Activated CD4-positive, CD25-positive, alpha-beta regulatory T cell treated with anti-CD3 and anti-CD28 coated beads, Interleukin-2, amount 50 U/mL, for 24 hours (primary cell): Measurements from ENCODE around the gene CACNA2D4.

ENCODE experiments used
- ATAC-seq, 2 donors: fragments of 150-1000 bp; cut with Tn5 transposase; one replicate each; pipeline ENCODE4 v1.10.0; 2021; ENCODE audit warnings: mild to moderate bottlenecking in 1 of 2, moderate library complexity in 1 of 2

The CACNA2D4 gene

DNA sequence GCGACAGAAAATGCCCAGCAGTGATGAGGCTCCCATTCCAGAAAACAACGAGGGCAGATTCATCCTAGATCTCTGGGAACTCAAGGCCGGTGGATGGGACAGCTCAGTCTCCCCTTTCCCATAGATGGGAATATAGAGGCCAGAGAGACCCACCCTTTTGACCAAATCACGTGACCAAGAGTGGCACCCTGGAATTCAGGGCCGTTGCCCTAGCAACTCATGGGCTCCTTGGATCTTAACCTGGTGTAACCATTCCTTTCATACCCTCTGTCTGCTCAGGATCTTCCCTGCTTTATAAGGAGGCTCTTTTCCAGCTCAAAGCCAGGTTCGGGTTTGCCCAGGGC, 106.5 kb downstream of the CACNA2D4 start:
- no peak for ATAC-seq

DNA sequence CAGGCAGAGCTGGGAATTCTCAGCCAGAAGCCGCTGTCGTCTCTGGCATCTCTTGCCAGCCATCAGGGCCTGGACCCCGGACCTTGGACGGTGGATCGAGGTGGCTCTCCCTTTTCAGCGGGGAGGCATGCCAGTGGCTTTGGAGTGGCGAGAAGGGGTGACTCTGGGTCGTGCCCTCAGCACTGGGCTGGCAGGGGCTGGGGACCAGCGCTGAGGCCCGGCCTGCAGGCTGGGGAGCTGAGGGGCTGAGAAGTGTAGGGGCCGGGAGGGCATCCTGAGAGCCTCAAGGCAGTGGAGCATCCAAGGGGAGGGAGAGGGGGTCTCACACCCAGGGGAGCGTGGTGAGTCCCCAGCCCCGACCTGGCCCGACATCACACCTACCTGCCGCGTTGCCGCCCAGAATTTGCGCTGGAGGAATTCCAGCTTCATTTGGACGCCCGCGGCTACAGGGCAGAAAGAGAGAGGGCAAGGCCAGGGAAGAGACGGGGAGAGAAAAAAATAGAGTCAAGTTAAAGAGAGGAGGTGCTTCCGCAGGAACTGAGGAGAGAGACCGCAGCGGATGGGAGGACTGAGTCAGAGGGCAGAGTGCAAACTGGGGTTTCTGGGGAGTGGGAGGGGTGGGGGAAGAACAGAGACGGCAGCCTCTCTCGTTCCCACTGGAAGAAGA, 107.0 kb downstream of the CACNA2D4 start:
- peak; percentile 60 to 82 for ATAC-seq

DNA sequence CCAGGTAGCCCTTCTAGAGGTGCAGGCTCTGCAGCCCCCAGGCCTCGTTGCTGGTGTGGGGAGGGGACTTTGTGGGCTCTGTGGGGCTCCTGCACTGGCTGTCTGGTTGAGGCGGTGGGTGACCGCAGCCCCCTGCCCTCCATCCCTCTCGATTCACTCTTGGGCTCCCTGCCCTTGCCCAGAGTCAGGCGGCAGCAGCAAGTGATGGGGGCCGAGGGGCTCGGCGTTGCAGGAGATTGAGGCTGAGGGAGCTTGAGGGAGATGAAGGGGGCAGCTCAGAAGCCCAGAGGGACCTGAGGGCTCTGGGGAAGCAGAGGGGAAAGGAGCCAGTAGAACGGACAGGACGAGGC, 107.5 kb downstream of the CACNA2D4 start:
- ATAC-seq, result no peak

DNA sequence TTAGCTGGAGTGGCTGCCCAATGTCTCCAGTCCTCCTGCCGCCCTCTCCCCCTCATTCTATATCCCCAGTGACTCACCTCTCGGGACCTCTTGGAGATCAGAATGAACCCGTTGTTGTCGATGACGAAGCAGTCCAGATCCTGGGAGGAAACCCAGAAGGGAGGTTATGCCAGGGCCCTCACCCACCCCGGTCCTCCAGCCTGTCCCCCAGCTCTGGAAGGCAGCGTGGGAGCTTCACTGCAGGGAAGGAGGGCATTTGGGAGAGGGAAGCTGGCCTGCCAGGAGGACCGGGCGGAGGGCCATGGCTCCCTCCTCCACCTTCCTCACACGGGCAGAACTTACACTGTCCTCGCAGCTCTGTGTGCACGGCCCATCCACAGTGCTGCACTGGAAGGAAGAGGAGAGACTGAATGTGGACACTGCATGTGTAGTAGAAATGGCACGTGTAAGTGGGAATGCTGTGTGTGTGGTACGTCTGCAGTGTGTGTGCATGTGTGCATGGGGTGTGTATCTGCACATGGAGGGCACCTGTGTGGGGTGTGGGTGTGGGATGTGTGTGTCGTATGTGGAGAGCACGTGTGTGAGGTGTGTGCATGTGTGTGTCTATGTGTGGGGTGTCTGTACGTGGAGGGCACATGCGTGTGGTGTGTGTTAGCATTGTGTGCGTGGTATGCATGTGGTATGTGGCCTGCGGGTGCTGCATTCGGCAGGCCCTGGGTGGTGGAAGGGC, 108.1 kb downstream of the CACNA2D4 start:
- ATAC-seq, result no peak

DNA sequence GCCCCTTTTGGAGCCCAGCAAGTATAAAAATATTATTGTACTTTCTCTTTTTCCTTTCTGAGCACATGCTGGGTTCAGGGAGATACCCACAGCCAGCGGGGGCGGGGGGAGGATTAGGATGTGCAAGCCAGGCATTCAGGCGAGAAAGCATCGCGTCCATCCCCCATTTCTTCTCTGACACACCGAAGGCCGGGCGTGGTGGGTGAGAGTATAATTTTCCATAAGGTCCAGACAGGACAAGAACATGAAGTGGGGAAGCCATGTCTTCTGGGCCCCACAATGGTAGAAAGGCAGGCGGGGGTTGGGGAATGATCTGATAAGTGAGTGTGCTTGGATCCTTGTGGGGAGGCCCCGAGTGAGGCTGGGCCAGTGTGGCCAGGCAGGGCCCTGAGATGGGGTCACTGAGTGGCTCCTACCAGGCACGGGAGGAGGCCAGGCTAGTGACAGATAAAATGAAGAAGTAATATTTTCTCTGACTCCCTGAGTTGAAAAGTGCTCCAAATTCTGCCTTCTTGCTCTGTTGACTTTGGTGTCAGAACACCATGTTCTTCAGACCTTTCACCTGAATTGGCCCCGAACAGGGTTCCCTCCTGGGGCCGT, 108.8 kb downstream of the CACNA2D4 start:
- ATAC-seq, result no peak

DNA sequence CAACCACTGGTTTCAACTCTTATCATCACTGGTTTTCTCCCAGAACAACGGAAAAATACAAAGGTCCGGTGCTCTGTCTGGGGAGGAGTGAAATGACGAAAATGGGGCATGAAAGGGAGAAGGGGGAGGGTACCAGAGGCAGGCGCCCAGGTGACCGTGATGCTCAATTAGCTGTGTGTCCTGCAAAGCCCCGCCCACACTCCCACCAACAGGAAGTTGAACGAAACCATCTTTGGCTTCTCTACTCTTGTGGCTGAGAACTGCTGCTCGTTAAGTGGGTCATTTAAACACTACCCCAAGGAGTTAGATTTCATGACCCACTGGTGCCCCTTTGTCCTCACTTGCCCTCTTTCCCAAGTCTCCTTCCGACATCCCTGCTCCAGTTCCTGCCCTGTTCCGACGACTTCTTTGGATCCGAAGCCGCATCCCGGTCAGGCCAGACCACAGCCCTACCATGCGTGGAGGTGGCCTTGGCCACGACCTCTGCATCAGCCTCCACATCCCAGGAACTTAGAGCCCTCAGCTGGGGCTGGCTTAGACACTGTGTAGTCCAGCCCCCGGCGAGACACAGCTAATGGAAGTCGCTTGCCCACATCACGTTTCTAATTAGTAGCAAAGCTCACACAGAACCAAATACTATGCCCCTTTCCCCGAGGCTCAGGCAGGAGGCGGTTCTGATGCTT, 109.5 kb downstream of the CACNA2D4 start:
- no peak for ATAC-seq

DNA sequence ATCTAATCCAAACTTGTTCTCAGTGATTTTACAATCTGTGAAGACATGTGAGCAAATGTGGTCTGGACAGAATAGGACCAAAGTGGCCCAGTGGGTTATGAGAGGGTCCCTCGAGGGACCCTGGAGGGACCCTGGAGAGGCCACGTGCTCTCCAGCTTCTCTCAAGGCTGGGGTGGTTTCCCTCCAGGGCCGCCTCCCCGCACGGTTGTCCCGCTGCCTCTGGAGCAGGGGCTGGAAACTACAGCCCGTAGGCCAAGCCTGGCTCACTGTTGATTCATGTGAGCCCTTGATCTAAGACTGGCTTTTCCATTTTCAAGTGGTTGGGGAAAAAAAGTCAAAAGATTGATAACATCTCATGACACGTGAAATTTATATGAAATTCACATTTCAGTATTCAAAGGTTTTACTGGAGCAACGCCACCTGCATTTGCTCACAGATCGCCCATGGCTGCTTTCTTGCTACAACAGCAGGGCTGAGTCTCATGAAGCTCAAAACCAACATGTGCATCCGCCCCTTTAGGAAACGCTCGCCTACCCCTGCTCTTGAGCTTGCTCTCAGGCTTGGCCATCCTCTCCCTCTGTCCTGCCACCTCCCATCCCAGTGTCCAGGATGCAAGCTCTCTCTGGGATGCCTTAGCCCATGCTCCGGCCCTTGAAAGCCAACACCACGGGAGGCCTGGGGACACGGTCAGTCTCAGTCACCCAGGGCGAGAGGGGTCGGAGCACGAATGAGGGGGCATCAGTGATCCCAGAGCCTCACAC, 110.2 kb downstream of the CACNA2D4 start:
- no peak for ATAC-seq

DNA sequence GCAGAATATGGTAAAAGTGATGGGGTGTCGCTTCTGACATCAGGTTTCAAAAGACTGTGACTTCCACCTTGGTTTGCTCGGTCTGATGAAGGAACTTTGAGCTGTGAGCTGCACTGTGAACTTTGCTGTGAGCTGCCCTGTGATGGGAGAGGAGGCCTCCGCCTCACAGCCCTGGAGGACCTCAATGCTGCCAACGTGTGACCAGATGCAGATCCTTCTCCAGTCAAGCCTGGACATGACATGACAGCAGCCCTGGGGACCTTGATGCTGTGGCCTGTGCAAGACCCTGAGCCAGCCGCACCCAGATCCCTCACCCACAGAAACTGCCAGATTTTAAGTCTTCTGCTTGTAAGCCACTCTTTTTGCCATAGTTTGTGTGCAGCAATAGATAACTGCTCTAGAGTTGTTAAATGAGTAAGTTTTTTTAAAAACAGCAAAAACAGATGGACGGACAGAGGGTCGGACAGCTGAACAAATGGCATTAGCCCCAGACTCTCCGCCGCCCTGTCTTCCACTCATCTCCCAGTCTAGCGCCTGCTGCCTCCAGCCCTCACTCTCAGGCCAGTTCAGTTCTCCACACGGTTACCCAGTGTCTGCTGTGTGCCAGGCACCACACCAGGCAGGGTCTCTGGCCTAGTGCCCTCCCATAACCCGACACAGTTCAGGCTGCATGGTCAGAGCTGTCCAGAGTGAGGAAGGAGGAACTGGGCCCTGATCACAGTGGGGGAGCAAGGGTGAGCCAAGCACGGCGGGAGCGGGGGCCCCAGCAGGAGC, 111.2 kb downstream of the CACNA2D4 start:
- no peak for ATAC-seq

DNA sequence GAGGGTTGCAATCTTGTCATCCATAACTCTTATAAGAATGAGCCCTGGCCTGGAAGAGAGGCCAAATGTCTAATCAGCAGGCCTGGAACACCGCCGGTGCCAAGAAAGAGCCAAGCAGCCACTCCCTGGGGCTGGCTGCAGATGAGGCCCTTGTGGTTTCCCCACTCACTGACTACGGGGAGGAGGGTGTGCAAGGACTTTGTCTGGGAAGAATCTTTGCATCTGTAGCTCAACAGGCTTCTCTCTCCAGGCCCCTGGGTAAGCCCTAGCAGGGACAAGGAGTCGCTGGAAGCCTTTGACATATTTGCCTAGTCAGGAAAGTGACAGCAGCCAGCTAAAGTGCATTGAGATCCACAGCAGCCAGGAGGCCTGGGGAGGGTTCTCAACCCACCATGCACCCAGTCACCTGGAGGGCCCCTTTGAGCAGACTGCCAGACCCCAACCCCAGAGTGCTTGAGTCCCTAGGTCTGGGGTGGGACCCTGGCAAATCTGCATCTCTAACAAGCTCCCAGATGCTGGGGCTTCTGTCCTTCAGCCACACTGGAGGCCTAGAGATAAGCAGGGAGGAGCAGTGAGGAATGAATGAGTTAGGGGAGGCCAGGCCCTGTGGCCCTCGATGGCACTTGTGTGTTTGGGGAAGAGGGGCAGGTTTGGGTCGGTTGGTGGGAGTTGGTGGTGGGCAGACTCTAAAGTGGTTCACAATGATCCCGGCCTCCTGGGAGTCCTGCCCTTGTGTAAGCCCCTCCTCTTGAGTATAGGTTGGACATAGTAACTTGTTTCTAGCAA, 112.0 kb downstream of the CACNA2D4 start:
- ATAC-seq, result no peak

DNA sequence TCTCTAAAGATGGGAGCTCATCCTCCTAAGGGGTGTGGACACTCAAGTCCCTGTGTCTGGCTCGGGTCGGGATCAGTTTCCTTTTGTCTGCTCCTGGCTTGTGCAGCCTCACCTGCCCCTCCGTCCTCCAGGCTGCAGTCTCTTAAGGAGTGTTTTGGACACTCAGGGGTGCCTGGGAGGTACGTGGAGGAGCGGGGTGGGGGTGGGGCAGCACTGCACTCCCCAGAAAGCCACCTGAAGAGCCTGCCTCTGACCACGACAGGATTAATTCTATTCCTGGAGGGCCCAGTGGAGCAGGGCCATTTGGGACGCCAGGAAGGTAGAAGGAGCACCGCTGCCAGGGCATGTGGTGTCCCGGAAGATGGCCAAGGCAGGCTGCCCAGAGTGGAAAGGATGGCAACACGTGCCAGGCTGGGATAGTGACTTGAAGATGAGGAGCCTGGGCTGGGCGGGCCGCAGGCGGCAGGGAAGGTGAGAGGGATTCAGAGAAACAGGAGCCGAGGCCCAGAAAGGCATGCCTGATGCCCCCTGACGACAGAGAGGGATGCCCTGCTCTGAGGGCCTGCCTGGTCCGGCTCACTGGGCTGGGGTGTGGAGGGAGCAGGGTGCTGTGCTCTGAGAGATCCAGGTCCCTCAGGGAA, 112.9 kb downstream of the CACNA2D4 start:
- ATAC-seq, result no peak

DNA sequence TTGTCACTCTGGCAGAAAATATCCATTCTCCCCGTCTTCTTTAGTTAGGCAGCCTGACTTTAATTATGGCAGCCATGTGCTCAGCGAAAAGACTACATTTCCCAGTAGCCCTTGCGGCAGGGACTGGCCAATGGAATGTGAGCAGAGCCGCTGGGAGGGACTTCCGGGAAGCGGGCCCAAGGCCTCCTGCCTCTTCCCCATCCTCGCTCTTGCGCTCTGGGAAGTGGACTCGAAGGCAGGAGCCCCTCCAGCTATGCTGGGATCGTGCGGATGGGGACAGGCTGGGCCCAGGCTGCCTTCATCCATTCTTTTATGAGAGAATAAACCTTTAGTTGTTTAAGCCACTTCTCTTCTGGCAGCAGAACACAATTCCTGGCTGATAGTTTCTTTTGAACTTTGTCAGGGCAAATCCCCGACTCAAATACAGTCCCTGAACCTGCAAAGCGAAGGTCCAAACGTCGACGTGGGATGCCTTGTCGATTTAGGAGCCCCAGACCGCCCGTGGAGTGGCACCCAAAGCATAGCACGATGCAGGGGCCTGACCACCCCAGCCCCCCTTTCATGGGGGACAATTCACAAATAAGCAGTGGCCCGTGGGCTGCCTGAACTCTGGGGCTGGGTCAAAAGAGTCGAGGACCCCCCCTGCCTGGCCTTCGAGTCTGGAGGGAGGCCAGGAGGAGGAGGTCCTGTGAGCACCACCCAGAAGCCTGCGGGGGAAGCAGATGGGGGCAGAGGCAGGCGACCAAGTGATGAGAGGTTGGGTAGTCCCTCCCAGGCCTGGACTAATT, 113.7 kb downstream of the CACNA2D4 start:
- ATAC-seq, result peak; percentile 97

DNA sequence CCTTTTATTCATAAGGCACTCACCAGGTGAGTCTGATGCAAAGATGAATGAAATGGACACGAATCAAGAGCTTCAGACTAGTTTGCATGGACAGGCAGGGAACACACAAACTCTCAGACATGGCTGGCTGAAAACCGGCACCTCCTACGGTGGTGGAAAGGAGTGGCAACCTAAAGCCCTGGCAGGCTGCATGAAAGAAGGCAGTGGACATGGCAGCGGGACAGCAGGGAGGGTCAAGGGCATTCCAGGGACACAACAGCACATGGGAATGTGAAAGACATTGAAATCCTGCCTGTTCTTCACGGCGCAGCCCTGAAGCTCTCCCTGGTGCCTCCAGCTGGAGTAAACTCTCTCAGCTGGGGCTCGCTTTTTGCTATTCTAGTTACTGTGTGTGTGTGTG, 114.7 kb downstream of the CACNA2D4 start:
- no peak for ATAC-seq

DNA sequence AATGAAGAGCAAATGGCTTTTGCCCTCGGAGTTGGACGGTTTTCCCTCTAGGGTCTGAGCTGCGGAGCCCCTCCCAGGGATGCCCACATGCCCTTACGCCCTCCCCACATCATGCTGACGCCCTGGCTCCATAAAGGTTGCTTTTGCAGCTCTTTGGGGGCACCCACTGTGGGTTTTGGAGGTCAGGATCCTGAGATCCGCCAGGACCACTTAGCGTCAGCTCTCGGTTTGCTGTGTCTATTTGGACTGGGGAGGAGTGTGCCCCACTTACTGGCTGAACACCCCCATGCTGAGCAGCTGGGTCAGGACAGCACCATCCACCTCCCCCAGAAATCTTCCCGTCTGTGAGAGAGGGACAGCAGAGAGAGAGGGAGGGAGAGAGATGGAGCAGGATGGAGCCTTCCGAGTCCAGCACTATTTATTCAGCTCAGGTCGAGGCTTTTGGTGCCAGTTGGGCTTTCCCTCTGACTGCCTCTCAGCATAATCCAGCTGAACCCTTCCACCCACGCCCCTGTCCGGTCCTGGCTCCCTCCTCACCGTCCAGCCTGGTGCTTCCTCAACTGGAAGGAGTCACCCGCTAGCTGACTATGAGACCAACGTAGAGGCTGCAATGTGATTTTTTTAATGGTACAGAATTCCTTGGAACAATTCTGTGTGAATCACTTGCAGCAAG, 117.0 kb downstream of the CACNA2D4 start:
- ATAC-seq, result no peak

DNA sequence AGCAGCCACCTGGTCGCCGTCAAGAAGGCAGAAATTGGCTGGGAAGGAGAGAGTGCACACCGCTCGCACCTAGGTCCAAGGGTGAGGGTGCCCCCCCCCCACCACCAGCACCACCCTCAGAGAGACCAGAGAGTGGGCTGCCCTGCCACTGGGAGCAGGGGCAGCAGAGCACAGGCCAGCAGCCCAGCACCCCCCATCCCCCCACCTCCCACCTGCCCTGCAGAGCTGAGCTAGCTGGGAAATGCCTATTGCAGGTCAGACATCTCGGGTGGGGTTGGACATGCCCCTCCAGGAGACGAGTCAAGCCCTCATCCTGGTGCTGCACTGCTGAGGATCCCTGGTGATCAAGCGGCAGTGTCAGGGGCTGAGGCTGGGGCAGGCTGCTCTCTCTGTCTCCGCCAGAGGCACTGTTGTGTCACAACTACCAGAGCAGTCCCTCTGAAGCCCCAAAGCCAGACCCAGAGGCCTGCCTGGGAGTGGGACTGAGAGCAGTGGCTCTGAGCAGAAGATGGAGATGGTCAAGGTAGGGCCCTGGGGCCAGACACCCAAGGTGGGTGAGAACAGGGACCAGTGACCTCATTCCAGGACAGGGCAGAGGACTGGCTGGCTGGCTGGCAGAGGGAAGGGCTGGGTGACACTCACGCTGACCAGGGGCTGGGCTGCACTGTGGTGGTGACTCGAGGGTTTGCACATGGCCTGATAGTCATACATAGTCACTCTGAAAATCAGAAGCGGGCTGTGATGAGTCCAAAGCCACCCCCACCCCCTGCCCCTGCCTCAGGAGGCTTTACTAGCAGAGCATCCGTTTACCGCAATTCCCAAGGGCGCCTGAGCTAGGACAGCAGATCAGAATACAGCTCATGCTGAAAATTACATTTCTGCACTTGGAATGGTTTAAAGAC, 117.8 kb downstream of the CACNA2D4 start:
- no peak for ATAC-seq

DNA sequence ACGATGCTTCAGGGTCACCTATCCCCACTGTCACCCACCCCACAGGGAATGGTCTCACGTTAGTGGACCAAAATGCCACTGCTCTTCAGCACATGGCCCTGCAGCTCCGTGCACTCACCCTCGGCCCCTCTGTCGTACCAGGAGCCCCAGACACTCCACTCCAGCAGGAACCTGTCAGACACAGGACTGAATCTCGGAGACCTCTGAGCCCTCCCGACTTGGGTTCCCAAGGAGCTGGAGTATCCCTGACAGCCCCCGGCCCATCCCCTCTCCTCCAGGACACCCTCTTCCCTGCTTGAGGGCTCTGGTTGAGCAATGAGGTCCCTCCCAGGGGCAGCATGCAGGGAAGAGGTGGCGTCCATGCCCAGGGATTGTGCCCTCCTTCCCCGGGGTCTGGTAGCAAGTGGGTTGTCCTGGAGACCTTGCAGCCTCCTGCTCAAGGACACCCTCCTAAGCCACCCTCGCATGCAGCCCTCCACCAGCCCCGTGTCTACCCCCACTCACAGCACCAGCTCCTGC, 118.5 kb downstream of the CACNA2D4 start:
- no peak for ATAC-seq

DNA sequence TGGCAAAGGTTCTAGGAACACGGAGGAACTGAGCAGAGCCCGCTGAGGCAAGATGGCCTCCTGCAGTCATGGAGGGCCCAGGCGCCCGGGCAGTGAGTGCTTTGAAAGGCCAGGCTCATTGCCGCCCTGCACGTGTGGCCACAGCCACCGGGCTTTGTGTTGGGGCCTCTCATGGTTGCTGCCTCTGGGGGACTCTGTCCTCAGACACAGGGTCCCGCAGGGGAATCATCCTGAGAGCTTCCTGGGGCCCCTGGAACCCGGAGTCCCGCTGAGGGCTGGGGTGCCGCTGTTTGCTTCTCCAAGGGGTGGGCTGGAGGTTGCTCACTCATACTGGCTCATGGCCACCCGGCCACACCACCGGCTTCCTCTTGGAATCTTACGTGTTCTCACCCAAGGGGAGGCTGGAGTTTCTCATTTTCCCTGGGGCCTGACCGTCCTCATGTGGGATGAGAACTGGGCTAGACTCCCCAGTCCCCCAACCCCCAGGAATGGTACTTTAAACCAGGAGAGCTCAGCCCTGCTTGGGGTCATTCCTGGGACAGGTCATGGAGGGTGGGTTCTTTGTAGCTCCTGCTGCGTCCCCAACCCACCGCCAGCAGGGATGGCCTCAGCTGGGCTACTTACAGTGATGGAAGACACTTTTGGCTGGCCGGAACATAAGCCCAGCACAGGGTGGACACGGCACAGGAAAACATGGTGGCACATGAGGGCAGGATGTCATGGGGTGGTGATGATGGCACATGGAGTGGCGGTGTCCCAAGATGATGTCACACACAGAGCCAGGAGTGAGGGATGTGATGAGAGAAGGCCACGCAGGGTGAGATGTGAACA, 119.2 kb downstream of the CACNA2D4 start:
- no peak for ATAC-seq

DNA sequence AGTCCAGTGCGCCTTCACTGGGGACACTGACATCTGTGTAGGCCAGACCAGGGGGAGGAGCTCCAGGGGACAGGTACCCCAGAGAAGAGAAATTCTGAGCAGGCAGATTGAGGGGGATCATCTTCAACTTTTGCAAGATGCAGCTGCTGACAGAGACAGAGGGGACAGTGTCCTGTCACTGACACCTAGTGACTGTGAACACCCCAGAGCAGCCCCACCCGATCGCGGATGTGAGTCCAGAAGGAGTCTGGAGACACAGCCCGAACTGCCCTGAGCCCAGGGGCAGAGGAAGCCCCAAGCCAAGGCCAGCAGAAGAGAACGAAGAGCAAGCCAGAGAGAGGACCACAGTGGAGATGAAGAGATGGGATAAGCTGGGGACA, 119.8 kb downstream of the CACNA2D4 start:
- no peak for ATAC-seq
